ENCODE measurements around the gene C1orf52.
A peak's percentile ranks its signal among the peaks of the same experiment; 100 is the strongest.
"Not testable (repeated sequence)": the region's sequence is repeated elsewhere in the genome, so short reads cannot be mapped to it uniquely, and the experiment has no call there.

The C1orf52 gene

GRCh38 chr1:85277802-85278201 is 18.3 kb upstream of the C1orf52 start:
- FAIRE-seq: no peak

- FAIRE-seq: no peak
Observed at GRCh38 chr1:85276978-85277639, 17.6 kb upstream of the C1orf52 start.

DNA sequence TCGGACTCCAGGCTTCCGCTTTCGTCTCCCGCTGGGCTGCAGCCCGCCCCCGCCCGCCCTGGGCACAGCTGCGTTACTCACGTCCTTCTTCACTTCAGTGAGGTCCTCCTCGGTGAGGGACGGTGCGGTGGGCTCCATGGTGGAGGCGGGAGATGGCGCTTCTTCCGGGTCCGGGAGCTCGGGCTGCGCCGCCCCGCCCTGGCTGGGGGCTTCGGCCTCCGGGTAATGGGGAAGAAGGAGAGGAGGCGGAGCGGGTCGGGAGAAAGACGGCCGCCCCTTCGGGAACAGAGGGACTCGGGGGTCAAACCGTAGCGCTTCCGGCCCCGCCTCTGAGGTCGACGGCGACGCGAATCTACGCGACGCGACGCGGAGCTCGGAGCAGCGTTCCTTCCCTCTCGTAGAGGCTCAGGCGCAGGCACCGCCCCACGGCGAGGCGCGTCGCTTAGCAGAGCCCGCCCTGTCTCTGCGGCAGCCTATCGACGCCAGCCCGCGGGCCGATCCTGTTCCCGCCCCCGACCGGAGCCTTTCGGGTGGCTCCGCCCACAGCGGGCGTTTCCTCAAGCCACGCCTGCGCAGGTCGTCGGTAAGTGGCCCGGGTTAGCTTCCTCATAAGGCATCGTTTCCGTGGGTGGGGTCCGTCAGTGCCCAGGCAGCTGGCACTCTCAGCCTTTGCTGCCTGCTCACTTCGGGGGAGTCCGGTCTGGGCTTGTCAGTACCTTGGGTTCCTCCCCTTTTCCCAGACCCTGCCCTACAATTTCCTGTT is 16.9 kb upstream of the C1orf52 start, which contains the start of gene BCL10:
BCL10 (minus strand) TSS at position 418 of the 763 bp plus-strand sequence; CDS start at position 138, 280 bp downstream.
- peak; percentile 95 for FAIRE-seq

- no peak for FAIRE-seq
Observed at GRCh38 chr1:85275701-85276214, 16.3 kb upstream of the C1orf52 start.

- FAIRE-seq: no peak
Observed at GRCh38 chr1:85274969-85275453, 15.5 kb upstream of the C1orf52 start.

DNA sequence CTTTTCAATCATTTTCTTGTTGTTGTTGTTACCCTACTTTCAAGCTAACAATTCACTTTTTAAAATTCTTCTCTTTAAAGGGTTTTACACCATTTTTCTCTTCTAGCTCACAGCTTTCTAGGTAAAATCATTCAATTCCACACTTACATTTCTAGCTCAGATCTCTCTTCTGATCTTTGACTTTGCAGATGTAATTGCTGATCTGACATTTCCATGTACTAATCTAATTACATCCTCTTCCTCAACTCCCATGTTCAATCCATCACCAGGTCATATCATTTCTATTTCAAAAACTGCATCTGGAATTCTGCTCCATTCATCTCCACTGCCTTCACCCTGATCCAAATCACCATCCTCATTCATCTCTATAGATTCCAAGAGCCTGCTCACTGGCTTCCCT is 13.9 kb upstream of the C1orf52 start:
- FAIRE-seq: no peak

DNA sequence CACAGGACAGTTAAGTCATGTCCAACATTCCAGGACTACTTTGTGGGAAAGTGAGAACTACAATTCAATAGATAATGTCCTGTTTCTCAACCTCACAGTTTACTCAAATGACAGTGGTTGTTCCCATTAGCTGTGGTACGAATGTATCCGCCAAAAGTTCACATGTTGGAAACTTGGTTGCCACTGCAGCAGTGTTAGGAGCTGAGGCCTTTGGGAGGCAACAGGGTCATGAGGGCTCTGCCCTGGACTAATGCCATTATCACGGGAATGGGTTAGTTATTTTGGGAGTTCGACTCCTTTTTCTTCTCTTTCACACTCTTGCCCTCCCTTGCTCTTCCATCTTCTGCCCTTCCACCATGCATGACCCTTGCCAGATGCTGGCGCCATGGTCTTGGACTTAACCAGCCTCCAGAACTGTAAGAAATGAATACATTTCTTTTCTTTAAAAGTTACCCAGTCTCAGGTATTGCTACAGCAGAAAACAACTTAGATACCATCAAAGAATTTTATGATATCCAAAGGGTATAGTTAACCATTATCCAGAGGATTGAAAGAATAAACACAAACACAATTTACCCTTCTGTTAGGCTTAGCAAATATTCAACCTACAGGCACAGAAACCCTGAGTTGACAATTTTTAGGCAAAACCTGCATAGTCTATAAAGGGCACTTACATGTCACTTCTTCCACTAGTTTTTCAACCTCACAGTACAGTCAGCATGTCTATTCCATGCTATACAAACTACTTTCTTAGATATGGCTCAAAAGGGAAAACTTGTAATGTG is 9.5 kb upstream of the C1orf52 start:
- no peak for FAIRE-seq

DNA sequence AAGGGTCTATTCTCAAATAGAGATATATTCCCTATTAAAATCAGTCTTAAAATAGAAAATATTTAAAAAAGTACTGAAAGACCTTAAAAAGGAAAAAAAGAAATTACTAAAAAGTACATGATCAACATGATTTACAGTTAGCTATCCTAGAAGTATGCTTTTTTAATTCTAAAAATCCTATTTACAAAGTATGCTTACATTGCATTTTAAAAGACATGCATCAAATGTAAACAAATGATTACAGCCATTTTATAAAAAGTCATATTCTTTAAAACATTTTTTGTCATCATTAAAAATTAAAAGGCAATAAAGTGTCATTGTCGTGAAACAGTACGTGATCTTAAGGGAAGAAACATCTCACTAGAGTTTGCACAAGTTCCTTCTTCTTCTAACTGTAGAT is 7.9 kb upstream of the C1orf52 start:
- peak; percentile 60 for FAIRE-seq

- FAIRE-seq: no peak
Observed at GRCh38 chr1:85264150-85264549, 4.7 kb upstream of the C1orf52 start.

- no peak for FAIRE-seq
Observed at GRCh38 chr1:85262985-85263384, 3.5 kb upstream of the C1orf52 start.

DNA sequence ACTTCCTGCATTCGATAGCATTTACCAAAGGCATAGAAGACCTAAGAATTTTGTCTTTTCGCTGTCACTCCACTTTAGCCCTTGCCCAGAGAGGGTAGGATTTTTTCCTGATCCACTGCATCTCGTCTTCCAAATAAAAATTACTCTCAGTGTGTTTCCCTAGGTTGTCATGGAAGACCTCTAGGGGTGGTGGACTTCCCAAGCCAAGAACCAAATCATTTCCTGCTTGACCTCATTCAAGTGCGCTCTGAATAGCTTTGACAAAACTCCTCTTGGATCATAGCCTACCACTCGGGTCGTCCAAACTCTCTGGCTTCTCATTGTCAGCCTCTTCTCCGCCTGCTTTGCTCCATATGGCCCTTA is 431 bp upstream of the C1orf52 start:
- FAIRE-seq: no peak

GRCh38 chr1:85258536-85259117 is 835 bp downstream of the C1orf52 start:
- no peak for FAIRE-seq

DNA sequence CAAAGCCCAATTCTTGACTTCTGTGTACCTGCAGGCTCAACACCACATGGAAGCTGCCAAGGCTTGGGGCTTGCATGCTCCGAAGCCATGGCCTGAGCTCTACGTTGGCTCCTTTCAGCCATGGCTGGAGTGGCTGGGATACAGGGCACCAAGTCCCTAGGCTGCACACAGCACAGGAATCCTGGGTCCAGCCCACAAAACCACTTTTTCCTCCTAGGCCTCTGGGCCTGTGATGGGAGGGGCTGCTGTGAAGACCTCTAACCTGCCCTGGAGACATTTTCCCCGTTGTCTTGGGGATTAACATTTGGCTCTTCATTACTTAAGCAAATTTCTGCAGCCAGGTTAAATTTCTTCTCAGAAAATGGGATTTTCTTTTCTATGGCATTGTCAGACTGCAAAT is 10.4 kb downstream of the C1orf52 start:
- FAIRE-seq: not testable (repeated sequence)

GRCh38 chr1:85245891-85246290 is 13.6 kb downstream of the C1orf52 start:
- no peak for FAIRE-seq

DNA sequence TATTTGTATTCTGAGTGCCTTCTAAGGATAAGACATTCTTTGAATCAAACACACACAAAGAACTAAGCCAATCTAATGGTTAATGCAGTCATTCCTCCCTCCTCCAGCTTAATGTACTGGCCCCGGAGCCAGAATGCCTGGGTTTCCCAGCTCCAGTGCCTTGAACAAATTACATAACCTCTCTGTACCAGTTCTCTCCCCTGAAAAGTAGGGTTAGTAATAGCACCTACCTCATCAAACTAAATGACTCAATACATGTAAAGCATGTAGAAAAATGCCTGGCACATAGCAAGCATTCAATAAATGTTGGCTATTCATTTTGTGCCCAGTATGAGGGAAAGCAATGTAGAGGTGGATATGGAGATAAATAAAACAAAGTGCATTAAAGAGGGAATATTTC is 14.0 kb downstream of the C1orf52 start:
- FAIRE-seq: no peak

DNA sequence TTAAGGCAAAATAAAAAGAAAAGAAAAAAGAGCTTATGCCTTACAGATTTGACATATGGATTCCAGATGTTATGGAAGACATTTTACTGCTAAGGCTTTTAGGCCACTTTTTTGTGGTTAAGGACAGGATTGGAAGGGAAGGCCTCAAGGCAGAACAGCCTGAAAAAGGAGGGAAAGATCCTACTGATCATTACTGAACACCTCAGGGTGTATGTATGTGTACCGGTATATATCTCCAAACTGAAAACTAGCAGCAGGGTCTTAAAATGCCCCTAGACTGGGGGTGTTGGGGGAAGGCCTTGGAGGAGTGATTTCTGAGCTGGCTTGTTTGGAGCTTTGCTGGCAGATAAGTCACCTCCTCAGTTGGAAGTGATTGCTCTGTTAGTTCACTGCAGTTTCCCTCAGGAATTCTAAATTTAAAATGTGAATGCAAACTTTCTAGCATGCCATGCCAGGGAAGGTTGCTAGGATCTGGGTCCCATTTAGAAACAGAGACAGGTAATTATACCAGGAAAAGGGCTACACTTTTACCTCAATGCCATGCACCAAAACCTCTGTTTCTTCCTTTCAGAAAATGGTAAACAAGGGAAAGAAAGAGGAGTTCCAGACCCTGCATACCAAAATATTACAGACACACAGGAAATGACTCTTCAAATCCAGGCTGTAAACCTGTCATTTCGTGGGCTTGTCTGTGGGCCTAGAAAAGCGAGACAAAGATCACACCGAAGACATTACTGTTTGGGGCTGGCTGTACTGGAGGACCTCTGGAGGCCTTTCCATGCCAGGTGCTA is 15.0 kb downstream of the C1orf52 start:
- no peak for FAIRE-seq

DNA sequence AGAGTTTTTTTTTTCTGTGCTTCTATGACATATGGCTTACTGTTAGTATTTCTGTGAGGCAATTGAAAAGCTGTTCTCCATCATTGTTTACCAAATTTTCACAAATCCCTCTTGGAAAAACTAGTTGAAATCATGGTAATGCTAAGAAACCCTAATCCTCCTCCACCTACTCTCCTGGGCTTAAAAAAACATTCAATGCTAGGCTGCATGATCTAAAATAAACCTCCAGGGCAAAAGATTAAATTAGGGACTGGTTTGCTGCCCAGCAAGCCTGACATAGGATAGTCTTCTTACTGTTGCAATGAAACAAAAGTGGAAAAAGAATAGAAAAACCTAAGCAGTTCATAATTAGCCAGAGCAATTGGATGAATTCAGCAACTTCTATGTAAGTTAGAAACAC is 16.1 kb downstream of the C1orf52 start:
- FAIRE-seq: no peak

DNA sequence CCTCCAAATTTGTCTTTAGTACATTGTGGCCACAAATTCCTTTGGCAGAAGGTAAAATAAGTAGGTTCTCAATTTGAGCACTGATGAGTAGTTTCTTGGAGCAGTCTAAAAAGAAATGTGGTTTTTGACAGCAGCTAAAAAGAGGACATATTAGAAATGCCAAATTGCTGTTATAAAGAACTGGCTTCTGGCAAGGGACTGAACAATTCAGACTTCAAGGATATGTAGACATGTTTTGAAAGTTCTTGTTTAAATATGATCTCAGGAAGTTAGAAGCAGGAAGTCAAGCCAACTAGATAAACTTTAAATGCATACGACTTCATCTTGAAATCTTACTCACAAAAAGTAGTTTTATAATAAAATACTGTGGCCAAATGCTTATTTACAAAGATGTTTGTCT is 18.8 kb downstream of the C1orf52 start:
- no peak for FAIRE-seq

DNA sequence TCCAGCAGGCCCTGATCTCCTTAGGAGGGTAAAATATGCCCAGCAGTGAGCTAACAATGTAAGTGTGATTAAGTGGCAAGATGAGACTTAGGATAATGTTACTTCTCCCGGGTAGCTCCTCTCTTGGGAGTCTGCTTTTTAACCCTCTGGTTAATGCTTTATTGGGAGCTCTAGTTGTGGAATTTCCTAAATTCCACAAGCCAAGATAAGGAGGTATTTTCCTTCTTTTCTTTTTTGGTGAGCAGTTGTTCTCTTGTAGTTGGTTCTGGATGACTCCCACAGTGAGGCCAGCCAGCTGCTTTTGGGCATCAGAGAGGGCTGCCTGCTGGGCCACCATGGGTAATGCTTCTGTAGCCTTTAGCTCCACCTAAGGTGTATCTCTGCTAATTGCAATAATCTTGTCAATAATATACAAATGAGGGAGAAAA is 19.3 kb downstream of the C1orf52 start:
- FAIRE-seq: no peak

DNA sequence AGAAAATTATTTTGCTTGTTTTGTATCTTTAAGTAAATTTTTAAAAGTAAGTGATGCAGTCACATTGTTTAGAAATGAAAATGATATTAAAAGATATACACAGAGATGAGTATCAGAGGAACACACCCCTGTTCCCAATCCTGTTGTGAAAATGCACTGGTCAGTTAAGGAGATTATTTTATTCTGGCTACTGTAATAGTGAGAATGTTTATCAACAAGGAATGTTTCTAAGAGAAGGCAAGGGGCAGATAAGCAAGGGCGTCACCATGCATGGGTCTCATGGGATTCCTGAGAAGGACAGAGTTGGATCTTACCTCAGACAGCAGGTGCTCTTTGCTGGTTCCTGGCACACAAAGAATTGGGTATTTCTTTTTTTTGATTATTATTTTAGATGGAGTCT is 21.8 kb downstream of the C1orf52 start:
- no peak for FAIRE-seq

- FAIRE-seq: no peak
Observed at GRCh38 chr1:85230305-85230977, 29.0 kb downstream of the C1orf52 start.
